ENCODE measurements around the gene KRTAP10-8. TPM values are rescaled to one million over a fixed set of nuclear protein-coding genes. Genes with fewer than 3 reads are reported as not detected.

KRTAP10-8 gene
- polyA plus RNA-seq, 1 experiment = not detected

DNA sequence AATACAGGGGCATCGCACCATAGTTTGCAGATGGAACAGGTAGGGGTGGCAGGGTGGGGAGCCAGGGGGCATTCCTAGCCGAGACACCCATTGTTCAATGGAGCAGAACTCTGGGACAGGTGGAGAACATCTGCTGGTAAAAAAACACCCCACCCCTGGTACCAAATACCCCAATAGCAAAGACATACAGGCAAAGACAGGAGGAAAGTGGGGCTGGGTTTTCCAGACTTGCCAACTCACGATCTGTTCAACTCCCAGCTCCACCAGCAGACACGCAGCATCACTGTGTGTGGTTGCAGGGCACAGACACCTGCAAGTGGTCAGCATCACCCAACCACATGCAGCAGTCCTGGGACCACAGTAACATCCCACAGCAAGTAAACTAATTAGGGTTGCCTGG is 328 bp upstream of the KRTAP10-8 start:
- ChIA-PET CTCF (no interaction called here), POLR2A (no interaction called here)
- TF ChIP-seq CTCF (IDR thresholded peaks at IDR 0.05; ENCODE audit: insufficient read depth, low read depth, low read length) = no peak
- no peak for DNase-seq (ENCODE audit: low read depth)
- Histone ChIP-seq H3K36me3 (ENCODE audit: control insufficient read depth, insufficient read depth, low read length) (no peaks in the 10 kb centered on the region), H3K4me3 (ENCODE audit: low read depth, low read length) (no peak overlapping the region), H3K27me3 (ENCODE audit: control insufficient read depth, insufficient read depth, low read length) (no peaks in the 10 kb centered on the region)

- no peak for DNase-seq (ENCODE audit: low read depth)
- H3K36me3 ChIP-seq (ENCODE audit: control insufficient read depth, insufficient read depth, low read length) = no peaks in the 10 kb centered on the region
- TF ChIP-seq CTCF (IDR thresholded peaks at IDR 0.05; ENCODE audit: insufficient read depth, low read depth, low read length) = no peak
- H3K4me3 ChIP-seq (ENCODE audit: low read depth, low read length) = no peak overlapping the region
- POLR2A ChIA-PET = no interaction called here
- no peaks in the 10 kb centered on the region for H3K27me3 ChIP-seq (ENCODE audit: control insufficient read depth, insufficient read depth, low read length)
- CTCF ChIA-PET = no interaction called here
Measured at GRCh38 chr21:44612669-44613229, 870 bp downstream of the KRTAP10-8 start.

- ChIA-PET CTCF (no interaction called here), POLR2A (no interaction called here)
- no peak for TF ChIP-seq CTCF (IDR thresholded peaks at IDR 0.05; ENCODE audit: insufficient read depth, low read depth, low read length)
Measured at GRCh38 chr21:44613386-44614155, 1.7 kb downstream of the KRTAP10-8 start.

GRCh38 chr21:44614161-44614631 is 2.3 kb downstream of the KRTAP10-8 start:
- TF ChIP-seq CTCF (IDR thresholded peaks at IDR 0.05; ENCODE audit: insufficient read depth, low read depth, low read length) = no peak
- CTCF ChIA-PET = no interaction called here
- no peaks in the 10 kb centered on the region for H3K27me3 ChIP-seq (ENCODE audit: control insufficient read depth, insufficient read depth, low read length)
- no peak for DNase-seq (ENCODE audit: low read depth)
- H3K36me3 ChIP-seq (ENCODE audit: control insufficient read depth, insufficient read depth, low read length) = no peaks in the 10 kb centered on the region
- POLR2A ChIA-PET = no interaction called here
- no peak overlapping the region for H3K4me3 ChIP-seq (ENCODE audit: low read depth, low read length)

More at GRCh38 chr21:44613386-44614155, 1.7 kb downstream of the KRTAP10-8 start:
- DNase-seq (ENCODE audit: low read depth) = no peak
- Histone ChIP-seq H3K27me3 (ENCODE audit: control insufficient read depth, insufficient read depth, low read length) (no peaks in the 10 kb centered on the region), H3K4me3 (ENCODE audit: low read depth, low read length) (no peak overlapping the region), H3K36me3 (ENCODE audit: control insufficient read depth, insufficient read depth, low read length) (no peaks in the 10 kb centered on the region)

DNA sequence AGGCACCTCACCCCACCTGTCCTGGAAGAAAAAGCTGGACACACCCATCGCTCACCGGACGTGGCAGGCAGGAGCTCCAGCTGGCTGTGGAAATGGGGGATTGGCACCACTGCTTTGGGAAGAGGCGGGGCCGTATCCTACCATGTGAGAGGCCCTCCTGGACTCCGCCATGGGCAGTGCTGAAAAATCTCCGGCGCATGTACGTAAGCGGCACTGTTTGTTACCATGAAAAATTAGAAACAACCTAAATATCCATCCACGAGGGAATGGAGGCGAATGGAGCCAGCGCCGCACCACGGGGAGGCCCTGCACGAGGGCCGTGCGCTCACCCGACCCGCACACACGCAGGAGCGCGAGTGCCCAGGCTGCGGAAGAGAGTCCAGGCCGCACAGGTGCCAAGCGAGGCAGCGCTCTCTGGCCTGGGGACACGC is 3.1 kb downstream of the KRTAP10-8 start:
- no peaks in the 10 kb centered on the region for H3K27me3 ChIP-seq (ENCODE audit: control insufficient read depth, insufficient read depth, low read length)

More for the DNA sequence above, 3.1 kb downstream of the KRTAP10-8 start:
- ChIA-PET CTCF (no interaction called here), POLR2A (no interaction called here)
- DNase-seq (ENCODE audit: low read depth) = no peak
- Histone ChIP-seq H3K4me3 (ENCODE audit: low read depth, low read length) (no peak overlapping the region), H3K36me3 (ENCODE audit: control insufficient read depth, insufficient read depth, low read length) (no peaks in the 10 kb centered on the region)
- no peak for TF ChIP-seq CTCF (IDR thresholded peaks at IDR 0.05; ENCODE audit: insufficient read depth, low read depth, low read length)
